Measurements from ENCODE around the gene RALGAPA1.

DNA sequence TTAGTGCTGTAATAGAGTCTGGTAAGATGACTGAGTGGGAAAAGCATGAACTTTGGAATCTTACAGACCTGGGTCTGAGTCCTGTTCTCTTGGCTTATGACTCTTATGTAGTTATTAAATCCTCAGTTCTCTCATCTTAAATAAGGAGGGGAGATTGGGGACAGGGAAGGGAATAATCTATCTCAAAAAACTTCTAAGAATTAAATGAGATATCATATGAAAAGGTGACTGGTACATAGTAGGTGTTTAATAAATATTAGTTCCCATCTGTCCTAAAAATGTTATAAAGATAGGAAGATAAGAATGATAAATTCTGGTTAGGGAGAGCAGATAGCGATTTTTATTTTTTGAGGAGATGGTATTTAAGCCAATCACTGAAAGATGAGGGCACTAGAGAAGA is 156.1 kb downstream of the RALGAPA1 start:
- TF ChIP-seq POLR2A (IDR thresholded peaks at IDR 0.05) (no peak), EP300 (IDR thresholded peaks at IDR 0.05) (no peak)
- TF ChIP-seq, protein P1, sequence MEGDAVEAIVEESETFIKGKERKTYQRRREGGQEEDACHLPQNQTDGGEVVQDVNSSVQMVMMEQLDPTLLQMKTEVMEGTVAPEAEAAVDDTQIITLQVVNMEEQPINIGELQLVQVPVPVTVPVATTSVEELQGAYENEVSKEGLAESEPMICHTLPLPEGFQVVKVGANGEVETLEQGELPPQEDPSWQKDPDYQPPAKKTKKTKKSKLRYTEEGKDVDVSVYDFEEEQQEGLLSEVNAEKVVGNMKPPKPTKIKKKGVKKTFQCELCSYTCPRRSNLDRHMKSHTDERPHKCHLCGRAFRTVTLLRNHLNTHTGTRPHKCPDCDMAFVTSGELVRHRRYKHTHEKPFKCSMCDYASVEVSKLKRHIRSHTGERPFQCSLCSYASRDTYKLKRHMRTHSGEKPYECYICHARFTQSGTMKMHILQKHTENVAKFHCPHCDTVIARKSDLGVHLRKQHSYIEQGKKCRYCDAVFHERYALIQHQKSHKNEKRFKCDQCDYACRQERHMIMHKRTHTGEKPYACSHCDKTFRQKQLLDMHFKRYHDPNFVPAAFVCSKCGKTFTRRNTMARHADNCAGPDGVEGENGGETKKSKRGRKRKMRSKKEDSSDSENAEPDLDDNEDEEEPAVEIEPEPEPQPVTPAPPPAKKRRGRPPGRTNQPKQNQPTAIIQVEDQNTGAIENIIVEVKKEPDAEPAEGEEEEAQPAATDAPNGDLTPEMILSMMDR (IDR thresholded peaks at IDR 0.05) = no peak
